GM19025 (cell line): Measurements from ENCODE around the gene ITSN1.

Source experiments
- ATAC-seq: cut with Tn5 transposase; IDR thresholded peaks from one replicate; pipeline ENCODE4 v1.9.1; 2021; ENCODE audit warnings: mild to moderate bottlenecking, low read depth, moderate library complexity; ENCODE audit not compliant: unreplicated experiment

ITSN1 gene

GRCh38 chr21:33944185-33944763, 302.0 kb downstream of the ITSN1 start:
- ATAC-seq = no peak

- ATAC-seq = no peak
Observed at GRCh38 chr21:33945652-33946270, 303.5 kb downstream of the ITSN1 start.

GRCh38 chr21:33947451-33948095, 305.3 kb downstream of the ITSN1 start:
- ATAC-seq = peak; percentile 53

- peak; percentile 38 for ATAC-seq
Observed at GRCh38 chr21:33948096-33948950, 306.0 kb downstream of the ITSN1 start.

- no peak for ATAC-seq
Observed at GRCh38 chr21:33948951-33949444, 306.7 kb downstream of the ITSN1 start.
